ENCODE measurements around the gene SLC24A3.

SLC24A3 gene

DNA sequence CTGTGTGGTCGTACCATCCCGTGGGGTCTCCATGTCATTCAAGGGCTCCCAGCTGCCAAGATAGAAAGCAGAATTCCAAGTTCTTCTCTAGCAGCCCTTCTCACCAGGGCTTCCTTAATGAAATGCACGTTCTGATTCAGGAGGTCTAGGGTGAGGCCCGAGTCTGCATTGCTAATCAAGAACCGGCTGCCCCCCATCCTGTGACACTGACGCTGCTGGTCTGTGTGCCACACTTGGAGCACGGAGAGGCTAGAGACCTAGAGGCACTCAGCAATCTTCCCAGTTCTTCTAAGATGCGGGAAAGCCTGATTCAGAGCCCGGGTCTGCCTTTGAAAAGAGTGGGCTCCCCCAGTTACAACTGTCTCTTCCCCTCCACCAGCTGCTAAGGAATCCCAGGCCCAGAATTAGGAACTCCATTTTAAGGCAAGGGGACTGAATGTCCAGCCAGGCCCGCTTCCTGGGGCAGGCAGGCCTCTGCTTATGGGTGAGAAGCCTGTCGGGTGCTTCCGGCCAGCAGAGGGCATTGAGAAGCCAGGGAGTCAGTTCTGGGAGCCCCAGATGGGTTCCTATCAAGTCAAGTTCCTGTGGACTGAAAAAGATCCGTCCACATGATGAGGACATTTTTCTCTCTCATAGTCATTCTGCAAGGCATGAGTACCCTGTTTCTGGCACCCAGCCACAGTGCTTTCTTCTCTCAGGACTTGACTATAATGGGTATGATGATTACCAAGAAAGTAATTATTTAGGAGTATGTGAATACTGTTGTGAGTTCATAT is 475.8 kb downstream of the SLC24A3 start:
- Histone ChIP-seq H2BK12ac (ENCODE audit: low read length) (no peak overlapping the region), H3K36me3 (replicated peaks in 1 of 2; ENCODE audit: control insufficient read depth in 2 of 2, insufficient read depth in 2 of 2, low read length in 2 of 2) (no peaks in the 10 kb centered on the region), H3K79me1 (ENCODE audit: low read depth, low read length) (no peaks in the 10 kb centered on the region), H3K4ac (ENCODE audit: low read length) (no peak overlapping the region), H3K4me1 (ENCODE audit: control insufficient read depth in 2 of 2, insufficient read depth in 1 of 2, low read depth in 1 of 2, low read length in 2 of 2) (no peaks in the 10 kb centered on the region), H3K4me3 (ENCODE audit: low read length in 2 of 2) (no peak overlapping the region), H3K14ac (ENCODE audit: low read length) (no peak overlapping the region), H2AFZ (ENCODE audit: low read length) (peak overlapping the region; percentile 79), H3K9ac (ENCODE audit: low read depth, low read length, poor library complexity) (no peak overlapping the region), H2AK5ac (ENCODE audit: low read depth, low read length) (no peak overlapping the region), H2BK15ac (ENCODE audit: low read length) (no peak overlapping the region), H4K8ac (ENCODE audit: low read depth, low read length) (no peak overlapping the region), H2BK120ac (ENCODE audit: low read depth, low read length) (no peak overlapping the region), H2BK5ac (ENCODE audit: low read length) (no peak overlapping the region), H4K91ac (ENCODE audit: low read depth, low read length, poor library complexity) (no peak overlapping the region), H3K27ac (replicated peaks; ENCODE audit: low read length) (no peak overlapping the region), H3K27me3 (ENCODE audit: control insufficient read depth in 3 of 3, insufficient read depth in 3 of 3, low read depth in 1 of 3, low read length in 3 of 3) (no peaks in the 10 kb centered on the region), H3K4me2 (ENCODE audit: insufficient read depth, low read length, poor library complexity, severe bottlenecking) (no peak overlapping the region), H3K18ac (ENCODE audit: low read length) (no peak overlapping the region), H3K9me3 (replicated peaks in 1 of 2; ENCODE audit: control insufficient read depth in 2 of 2, insufficient read depth in 1 of 2, low read depth in 1 of 2, low read length in 2 of 2) (no peaks in the 10 kb centered on the region), H3K23ac (ENCODE audit: low read depth, low read length, poor library complexity) (no peak overlapping the region)
- DNase-seq (ENCODE audit: low spot score) = no peak
- WGBS, 2 donors (ENCODE audit: extremely low coverage in 2 of 2, insufficient read length in 2 of 2, insufficient replicate concordance in 1 of 2) = no CpG with 5 or more reads among the region's 13 CpGs

DNA sequence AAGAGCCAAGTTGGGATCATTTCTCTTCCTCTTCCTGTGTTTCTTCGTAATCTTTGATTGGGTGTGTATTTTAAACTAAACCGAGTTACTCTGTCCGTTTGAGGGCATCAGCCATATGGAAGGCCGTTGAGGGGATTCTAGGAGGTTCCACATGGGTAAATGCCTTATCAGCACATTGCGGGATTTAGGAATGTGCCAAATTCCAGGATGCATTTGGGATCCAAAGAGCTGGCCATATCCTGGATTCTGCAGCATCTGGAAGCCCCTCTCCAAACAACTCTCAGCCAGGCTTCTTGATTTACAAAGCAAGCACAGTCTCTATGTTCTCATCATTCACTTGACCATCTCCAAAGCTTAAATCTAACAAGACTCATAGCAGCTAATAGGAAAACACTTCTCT is 478.0 kb downstream of the SLC24A3 start:
- Histone ChIP-seq H2BK15ac (ENCODE audit: low read length) (no peak overlapping the region), H3K14ac (ENCODE audit: low read length) (no peak overlapping the region), H2AK5ac (ENCODE audit: low read depth, low read length) (no peak overlapping the region), H3K36me3 (replicated peaks in 1 of 2; ENCODE audit: control insufficient read depth in 2 of 2, insufficient read depth in 2 of 2, low read length in 2 of 2) (no peaks in the 10 kb centered on the region), H2BK120ac (ENCODE audit: low read depth, low read length) (no peak overlapping the region), H2BK5ac (ENCODE audit: low read length) (no peak overlapping the region), H3K23ac (ENCODE audit: low read depth, low read length, poor library complexity) (no peak overlapping the region), H4K8ac (ENCODE audit: low read depth, low read length) (no peak overlapping the region), H3K27me3 (ENCODE audit: control insufficient read depth in 3 of 3, insufficient read depth in 3 of 3, low read depth in 1 of 3, low read length in 3 of 3) (no peaks in the 10 kb centered on the region), H3K4me3 (ENCODE audit: low read length in 2 of 2) (no peak overlapping the region), H3K27ac (replicated peaks; ENCODE audit: low read length) (no peak overlapping the region), H3K79me1 (ENCODE audit: low read depth, low read length) (no peaks in the 10 kb centered on the region), H4K91ac (ENCODE audit: low read depth, low read length, poor library complexity) (no peak overlapping the region), H3K9ac (ENCODE audit: low read depth, low read length, poor library complexity) (no peak overlapping the region), H3K4ac (ENCODE audit: low read length) (no peak overlapping the region), H2AFZ (ENCODE audit: low read length) (no peak overlapping the region), H2BK12ac (ENCODE audit: low read length) (no peak overlapping the region), H3K9me3 (replicated peaks in 1 of 2; ENCODE audit: control insufficient read depth in 2 of 2, insufficient read depth in 1 of 2, low read depth in 1 of 2, low read length in 2 of 2) (no peaks in the 10 kb centered on the region), H3K4me1 (ENCODE audit: control insufficient read depth in 2 of 2, insufficient read depth in 1 of 2, low read depth in 1 of 2, low read length in 2 of 2) (peaks cover 0 to 2% of the 10 kb centered on the region in 2 donors), H3K4me2 (ENCODE audit: insufficient read depth, low read length, poor library complexity, severe bottlenecking) (no peak overlapping the region), H3K18ac (ENCODE audit: low read length) (no peak overlapping the region)
- no peak for DNase-seq (ENCODE audit: low spot score)
- WGBS, 2 donors (ENCODE audit: extremely low coverage in 2 of 2, insufficient read length in 2 of 2, insufficient replicate concordance in 1 of 2) = no CpG with 5 or more reads among the region's 5 CpGs

DNA sequence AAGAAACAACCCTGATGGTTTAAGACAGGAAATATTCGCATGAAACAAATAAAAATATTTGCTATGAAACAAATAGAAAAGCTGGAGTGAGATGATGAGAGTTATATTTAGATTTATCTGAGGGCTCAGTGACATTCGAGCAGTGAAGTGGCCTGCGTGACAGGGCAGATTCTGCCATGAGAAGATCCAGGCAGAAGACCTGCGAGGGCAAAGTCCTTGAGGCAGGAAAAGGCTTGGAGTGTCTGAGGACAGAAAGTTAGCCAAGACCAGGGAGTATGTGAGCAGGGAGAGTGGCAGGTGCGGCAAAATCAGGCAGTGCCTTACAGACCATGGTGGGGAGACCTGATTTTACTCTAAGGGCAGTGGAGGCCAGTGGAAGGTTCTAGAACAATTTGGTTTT is 478.7 kb downstream of the SLC24A3 start:
- Histone ChIP-seq H3K4me2 (ENCODE audit: insufficient read depth, low read length, poor library complexity, severe bottlenecking) (no peak overlapping the region), H3K36me3 (replicated peaks in 1 of 2; ENCODE audit: control insufficient read depth in 2 of 2, insufficient read depth in 2 of 2, low read length in 2 of 2) (no peaks in the 10 kb centered on the region), H3K9ac (ENCODE audit: low read depth, low read length, poor library complexity) (no peak overlapping the region), H3K14ac (ENCODE audit: low read length) (no peak overlapping the region), H3K23ac (ENCODE audit: low read depth, low read length, poor library complexity) (no peak overlapping the region), H3K79me1 (ENCODE audit: low read depth, low read length) (no peaks in the 10 kb centered on the region), H3K18ac (ENCODE audit: low read length) (no peak overlapping the region), H4K91ac (ENCODE audit: low read depth, low read length, poor library complexity) (no peak overlapping the region), H2BK12ac (ENCODE audit: low read length) (no peak overlapping the region), H3K9me3 (replicated peaks in 1 of 2; ENCODE audit: control insufficient read depth in 2 of 2, insufficient read depth in 1 of 2, low read depth in 1 of 2, low read length in 2 of 2) (no peaks in the 10 kb centered on the region), H3K4me1 (ENCODE audit: control insufficient read depth in 2 of 2, insufficient read depth in 1 of 2, low read depth in 1 of 2, low read length in 2 of 2) (peaks cover 0 to 2% of the 10 kb centered on the region in 2 donors), H3K27me3 (ENCODE audit: control insufficient read depth in 3 of 3, insufficient read depth in 3 of 3, low read depth in 1 of 3, low read length in 3 of 3) (no peaks in the 10 kb centered on the region), H2AFZ (ENCODE audit: low read length) (no peak overlapping the region), H2BK15ac (ENCODE audit: low read length) (no peak overlapping the region), H2BK5ac (ENCODE audit: low read length) (no peak overlapping the region), H3K4ac (ENCODE audit: low read length) (no peak overlapping the region), H3K27ac (replicated peaks; ENCODE audit: low read length) (no peak overlapping the region), H2BK120ac (ENCODE audit: low read depth, low read length) (no peak overlapping the region), H4K8ac (ENCODE audit: low read depth, low read length) (no peak overlapping the region), H3K4me3 (ENCODE audit: low read length in 2 of 2) (no peak overlapping the region), H2AK5ac (ENCODE audit: low read depth, low read length) (no peak overlapping the region)
- 100% methylated on average over 1 of the region's 5 CpGs; no CpG with 5 or more reads in 1 of the 2 donors for WGBS, 2 donors (ENCODE audit: extremely low coverage in 2 of 2, insufficient read length in 2 of 2, insufficient replicate concordance in 1 of 2)
- no peak for DNase-seq (ENCODE audit: low spot score)

DNA sequence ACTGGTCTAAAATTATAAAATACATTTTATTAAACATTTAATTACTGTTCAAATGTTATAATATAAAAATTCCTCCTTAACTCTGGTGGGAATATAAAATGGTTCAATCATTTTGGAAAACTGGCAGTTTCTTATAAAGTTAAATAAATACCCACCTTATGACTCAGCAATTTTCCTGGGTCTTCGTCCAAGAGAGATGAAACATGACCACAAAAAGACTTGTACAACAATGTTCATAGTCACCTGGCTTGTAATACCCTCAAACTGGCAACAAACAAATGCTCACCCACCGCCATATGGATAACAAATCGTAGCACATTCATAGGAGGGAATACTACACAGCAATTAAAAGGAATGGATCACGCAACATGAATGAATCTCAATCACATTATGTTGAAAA is 479.7 kb downstream of the SLC24A3 start:
- Histone ChIP-seq H2BK5ac (ENCODE audit: low read length) (no peak overlapping the region), H3K18ac (ENCODE audit: low read length) (no peak overlapping the region), H3K4me2 (ENCODE audit: insufficient read depth, low read length, poor library complexity, severe bottlenecking) (no peak overlapping the region), H2AFZ (ENCODE audit: low read length) (no peak overlapping the region), H2BK15ac (ENCODE audit: low read length) (no peak overlapping the region), H2BK12ac (ENCODE audit: low read length) (no peak overlapping the region), H3K79me1 (ENCODE audit: low read depth, low read length) (no peaks in the 10 kb centered on the region), H3K27ac (replicated peaks; ENCODE audit: low read length) (no peak overlapping the region), H3K27me3 (ENCODE audit: control insufficient read depth in 3 of 3, insufficient read depth in 3 of 3, low read depth in 1 of 3, low read length in 3 of 3) (no peaks in the 10 kb centered on the region), H3K23ac (ENCODE audit: low read depth, low read length, poor library complexity) (no peak overlapping the region), H3K4me3 (ENCODE audit: low read length in 2 of 2) (no peak overlapping the region), H3K9me3 (replicated peaks in 1 of 2; ENCODE audit: control insufficient read depth in 2 of 2, insufficient read depth in 1 of 2, low read depth in 1 of 2, low read length in 2 of 2) (no peaks in the 10 kb centered on the region), H4K91ac (ENCODE audit: low read depth, low read length, poor library complexity) (no peak overlapping the region), H2BK120ac (ENCODE audit: low read depth, low read length) (no peak overlapping the region), H3K36me3 (replicated peaks in 1 of 2; ENCODE audit: control insufficient read depth in 2 of 2, insufficient read depth in 2 of 2, low read length in 2 of 2) (no peaks in the 10 kb centered on the region), H2AK5ac (ENCODE audit: low read depth, low read length) (no peak overlapping the region), H3K14ac (ENCODE audit: low read length) (no peak overlapping the region), H3K9ac (ENCODE audit: low read depth, low read length, poor library complexity) (no peak overlapping the region), H4K8ac (ENCODE audit: low read depth, low read length) (no peak overlapping the region), H3K4me1 (ENCODE audit: control insufficient read depth in 2 of 2, insufficient read depth in 1 of 2, low read depth in 1 of 2, low read length in 2 of 2) (peaks cover 0 to 2% of the 10 kb centered on the region in 2 donors), H3K4ac (ENCODE audit: low read length) (no peak overlapping the region)
- WGBS, 2 donors (ENCODE audit: extremely low coverage in 2 of 2, insufficient read length in 2 of 2, insufficient replicate concordance in 1 of 2) = no CpG with 5 or more reads among the region's 4 CpGs
- no peak for DNase-seq (ENCODE audit: low spot score)
